CD1c-positive myeloid dendritic cell (primary cell): ENCODE data around the gene ADAMTS2.

Experiments used
- DNase-seq: peaks from one replicate; pipeline ENCODE4 v3.0.0-alpha.2; 2016; ENCODE audit errors: extremely low spot score

ADAMTS2 gene

GRCh38 chr5:179278546-179278945 is 66.7 kb downstream of the ADAMTS2 start:
- DNase-seq: no peak

- no peak for DNase-seq
These were observed 67.1 kb downstream of the ADAMTS2 start for GRCh38 chr5:179278119-179278518.

- DNase-seq: no peak
These were observed 68.3 kb downstream of the ADAMTS2 start for GRCh38 chr5:179276838-179277395.

- no peak for DNase-seq
These were observed 69.1 kb downstream of the ADAMTS2 start for GRCh38 chr5:179275941-179276837.

- no peak for DNase-seq
These were observed 69.8 kb downstream of the ADAMTS2 start for GRCh38 chr5:179275381-179275878.

- no peak for DNase-seq
These were observed 70.6 kb downstream of the ADAMTS2 start for GRCh38 chr5:179274321-179275315.

GRCh38 chr5:179273441-179274145 is 71.7 kb downstream of the ADAMTS2 start:
- DNase-seq: no peak

GRCh38 chr5:179273073-179273435 is 72.2 kb downstream of the ADAMTS2 start:
- DNase-seq: no peak

- DNase-seq: no peak
These were observed 72.8 kb downstream of the ADAMTS2 start for GRCh38 chr5:179272326-179273072.

- DNase-seq: no peak
These were observed 73.4 kb downstream of the ADAMTS2 start for GRCh38 chr5:179271821-179272325.

- no peak for DNase-seq
These were observed 73.9 kb downstream of the ADAMTS2 start for GRCh38 chr5:179271428-179271734.

- no peak for DNase-seq
These were observed 74.5 kb downstream of the ADAMTS2 start for GRCh38 chr5:179270581-179271427.

- no peak for DNase-seq
These were observed 75.3 kb downstream of the ADAMTS2 start for GRCh38 chr5:179269781-179270543.

GRCh38 chr5:179268966-179269693 is 76.1 kb downstream of the ADAMTS2 start:
- DNase-seq: no peak

GRCh38 chr5:179268399-179268952 is 76.8 kb downstream of the ADAMTS2 start:
- no peak for DNase-seq

- no peak for DNase-seq
These were observed 77.6 kb downstream of the ADAMTS2 start for GRCh38 chr5:179267671-179268083.

- no peak for DNase-seq
These were observed 78.1 kb downstream of the ADAMTS2 start for GRCh38 chr5:179267071-179267670.
